BLaER1 treated with 17β-estradiol and CSF1 and Interleukin-3, amounts not matched to agents 10 nM and 100 nM (cell line): ENCODE measurements around the gene KLHL17.

Experiments
- H3K27ac ChIP-seq, 11 experiments: shearing (Covaris generic); formaldehyde crosslinking; 2 replicates each; pipeline ENCODE4 v1.8.1; 2022
- H3K27me3 ChIP-seq, 11 experiments: shearing (Covaris generic); formaldehyde crosslinking; 2 replicates each; pipeline ENCODE4 v1.8.1; 2022
- H3K36me3 ChIP-seq, 11 experiments: shearing (Covaris generic); formaldehyde crosslinking; 2 replicates each; pipeline ENCODE4 v1.8.1; 2022
- H3K4me1 ChIP-seq, 10 experiments: shearing (Covaris generic); formaldehyde crosslinking; 2 replicates each; pipeline ENCODE4 v1.8.1; 2022
- H3K4me2 ChIP-seq, 11 experiments: shearing (Covaris generic); formaldehyde crosslinking; 2 replicates each; pipeline ENCODE4 v1.8.1; 2022
- H3K4me3 ChIP-seq, 10 experiments: shearing (Covaris generic); formaldehyde crosslinking; 2 replicates each; pipeline ENCODE4 v1.8.1; 2022
- H3K9ac ChIP-seq, 11 experiments: shearing (Covaris generic); formaldehyde crosslinking; 2 replicates each; pipeline ENCODE4 v1.8.1; 2022
- H3K9me3 ChIP-seq, 11 experiments: shearing (Covaris generic); formaldehyde crosslinking; replicated peaks in 1 of 11; 2 replicates each; pipeline ENCODE4 v1.8.1; 2022
- H4K20me1 ChIP-seq, 11 experiments: shearing (Covaris generic); formaldehyde crosslinking; 2 replicates each; pipeline ENCODE4 v1.8.1; 2022
- Cebpa-rat ChIP-seq, 11 experiments: shearing (Covaris generic); IDR thresholded peaks; 2 replicates each; pipeline ENCODE4 v1.8.1; 2022

The KLHL17 gene

DNA sequence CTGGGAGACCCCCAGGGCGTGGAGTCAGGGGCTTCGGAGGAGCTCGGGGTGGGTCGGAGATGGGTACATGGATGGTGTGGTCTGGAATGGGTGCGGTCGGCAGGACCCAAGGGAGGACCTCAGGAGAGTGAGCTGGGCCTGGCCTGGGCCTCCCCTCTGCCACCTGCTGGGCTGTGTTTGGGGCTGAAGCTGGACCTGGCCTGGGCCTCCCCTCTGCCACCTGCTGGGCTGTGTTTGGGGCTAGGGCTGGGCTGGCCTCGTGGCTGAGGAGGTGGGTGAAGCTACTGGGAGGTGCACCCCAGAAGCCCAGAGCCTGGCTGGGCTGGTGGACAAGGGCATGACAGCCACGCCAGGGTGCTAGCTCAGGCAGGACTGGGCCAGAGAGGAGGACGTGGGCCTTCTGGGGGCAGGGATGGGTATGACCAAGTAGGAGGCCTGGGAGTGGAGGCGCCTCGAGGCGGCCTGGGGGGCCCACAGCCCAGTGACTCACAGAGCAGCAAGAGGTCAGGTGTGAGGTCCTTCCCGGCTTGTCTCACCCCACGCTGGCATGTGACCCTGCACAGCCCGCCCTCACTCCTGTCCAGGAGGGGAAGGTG, 22.2 kb upstream of the KLHL17 start:
- H3K9me3 ChIP-seq: no peaks in the 10 kb centered on the region
- H3K9ac ChIP-seq: peak overlapping the region in 1 of 11 experiments; percentile 9; a peak in 2 of 22 replicates
- peaks cover 80 to 90% (median 87%) of the 10 kb centered on the region in 11 experiments for H3K27me3 ChIP-seq
- H3K36me3 ChIP-seq: 0 out of 22 replicates have a peak, but pooled peaks cover 0 to under 1% (median 0%) of the 10 kb centered on the region in 11 experiments
- H3K27ac ChIP-seq: no peak overlapping the region
- H3K4me2 ChIP-seq: peak overlapping the region in 9 of 11 experiments; percentile 85 to 98 (median 92); a peak in 16 of 22 replicates
- no peak for TF ChIP-seq Cebpa-rat (IDR thresholded peaks at IDR 0.05)
- no peak overlapping the region for H3K4me3 ChIP-seq
- H3K4me1 ChIP-seq: peaks cover 32 to 78% (median 71%) of the 10 kb centered on the region in 10 experiments; a peak in 19 of 20 replicates
- peaks cover 0 to 86% (median 73%) of the 10 kb centered on the region in 11 experiments; a peak in 20 of 22 replicates for H4K20me1 ChIP-seq

DNA sequence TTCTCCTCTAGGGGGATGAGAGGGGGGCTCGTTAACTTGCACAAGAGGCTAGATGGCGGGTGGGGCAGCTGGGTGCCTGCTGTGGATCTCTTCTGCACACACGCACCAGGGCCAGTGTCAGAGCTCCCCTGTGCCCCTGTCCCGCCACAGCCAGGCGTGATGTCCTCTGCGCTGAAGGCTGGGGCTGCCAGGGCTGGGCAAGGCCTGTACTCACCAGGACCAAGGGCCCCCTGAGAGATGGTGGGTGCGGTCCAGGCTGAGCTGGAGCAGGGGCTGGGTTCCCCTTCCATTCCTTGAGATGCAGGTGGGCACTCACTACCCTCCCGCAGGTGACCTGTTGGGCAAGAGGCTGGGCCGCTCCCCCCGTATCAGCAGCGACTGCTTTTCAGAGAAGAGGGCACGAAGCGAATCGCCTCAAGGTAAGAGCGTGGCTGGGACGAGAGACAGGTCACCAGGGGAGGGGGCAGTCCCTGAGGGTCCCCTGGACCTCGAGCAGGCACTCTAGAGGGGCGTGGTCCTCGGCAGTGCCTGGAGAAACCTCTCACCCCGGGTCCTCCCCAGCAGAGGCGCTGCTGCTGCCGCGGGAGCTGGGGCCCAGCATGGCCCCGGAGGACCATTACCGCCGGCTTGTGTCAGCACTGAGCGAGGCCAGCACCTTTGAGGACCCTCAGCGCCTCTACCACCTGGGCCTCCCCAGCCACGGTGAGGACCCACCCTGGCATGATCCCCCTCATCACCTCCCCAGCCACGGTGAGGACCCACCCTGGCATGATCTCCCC, 21.5 kb upstream of the KLHL17 start:
- peaks cover 81 to 90% (median 88%) of the 10 kb centered on the region in 11 experiments for H3K27me3 ChIP-seq
- H3K27ac ChIP-seq: no peak overlapping the region
- no peaks in the 10 kb centered on the region for H3K9me3 ChIP-seq
- H3K4me3 ChIP-seq: peak overlapping the region in 1 of 10 experiments; percentile 67; a peak in 1 of 20 replicates
- peaks cover 3 to 88% (median 76%) of the 10 kb centered on the region in 11 experiments; a peak in 20 of 22 replicates for H4K20me1 ChIP-seq
- TF ChIP-seq Cebpa-rat (IDR thresholded peaks at IDR 0.05): no peak
- peaks cover 0 to 7% (median 4%) of the 10 kb centered on the region in 11 experiments; a peak in 17 of 22 replicates for H3K36me3 ChIP-seq
- H3K4me1 ChIP-seq: peaks cover 32 to 76% (median 70%) of the 10 kb centered on the region in 10 experiments; a peak in 19 of 20 replicates
- H3K4me2 ChIP-seq: peak overlapping the region in 9 of 11 experiments; percentile 85 to 98 (median 92); a peak in 19 of 22 replicates
- peak overlapping the region in 1 of 11 experiments; percentile 9; a peak in 1 of 22 replicates for H3K9ac ChIP-seq

DNA sequence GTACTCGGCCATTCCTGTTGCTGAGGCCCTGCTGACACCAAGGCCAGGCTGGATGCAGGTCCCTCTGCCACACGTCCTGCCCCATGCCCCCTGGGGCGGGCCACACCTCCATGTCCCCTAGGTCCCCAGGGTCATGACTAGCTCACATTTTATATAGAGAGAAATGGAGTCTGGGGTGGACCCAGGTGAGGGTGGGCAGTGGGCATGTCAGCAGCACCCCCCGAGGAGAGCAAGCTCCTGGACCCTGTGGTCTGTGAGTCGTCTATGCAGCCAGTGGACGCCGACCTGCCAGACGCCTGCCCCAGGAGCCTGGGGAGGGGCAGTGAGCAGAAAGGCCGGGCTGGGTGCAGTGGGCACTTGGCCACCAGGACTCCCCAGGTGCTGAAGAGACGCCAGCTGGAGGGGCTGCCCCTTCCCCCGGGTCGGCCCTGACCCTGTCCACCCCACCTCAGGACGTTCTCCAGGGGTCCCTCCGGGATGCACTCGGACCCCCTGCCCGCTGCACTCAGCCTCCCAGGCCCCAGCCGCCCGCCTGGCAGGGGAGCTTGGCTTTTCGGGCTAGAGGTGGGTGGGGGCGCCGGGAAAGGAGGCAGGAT, 20.8 kb upstream of the KLHL17 start:
- Histone ChIP-seq H3K27ac (no peak overlapping the region), H3K4me2 (peak overlapping the region; percentile 85 to 98 (median 92)), H3K9ac (peak overlapping the region in 4 of 11 experiments; percentile 37 to 64 (median 52); a peak in 5 of 22 replicates), H3K27me3 (peaks cover 88 to 97% (median 95%) of the 10 kb centered on the region in 11 experiments), H3K9me3 (no peaks in the 10 kb centered on the region), H3K4me1 (peaks cover 32 to 83% (median 73%) of the 10 kb centered on the region in 10 experiments; a peak in 19 of 20 replicates), H3K36me3 (peaks cover 2 to 14% (median 10%) of the 10 kb centered on the region in 11 experiments; a peak in 18 of 22 replicates), H4K20me1 (peaks cover 8 to 96% (median 83%) of the 10 kb centered on the region in 11 experiments; a peak in 21 of 22 replicates), H3K4me3 (peak overlapping the region; percentile 43 to 67 (median 56); a peak in 19 of 20 replicates)
- TF ChIP-seq Cebpa-rat (IDR thresholded peaks at IDR 0.05): no peak

DNA sequence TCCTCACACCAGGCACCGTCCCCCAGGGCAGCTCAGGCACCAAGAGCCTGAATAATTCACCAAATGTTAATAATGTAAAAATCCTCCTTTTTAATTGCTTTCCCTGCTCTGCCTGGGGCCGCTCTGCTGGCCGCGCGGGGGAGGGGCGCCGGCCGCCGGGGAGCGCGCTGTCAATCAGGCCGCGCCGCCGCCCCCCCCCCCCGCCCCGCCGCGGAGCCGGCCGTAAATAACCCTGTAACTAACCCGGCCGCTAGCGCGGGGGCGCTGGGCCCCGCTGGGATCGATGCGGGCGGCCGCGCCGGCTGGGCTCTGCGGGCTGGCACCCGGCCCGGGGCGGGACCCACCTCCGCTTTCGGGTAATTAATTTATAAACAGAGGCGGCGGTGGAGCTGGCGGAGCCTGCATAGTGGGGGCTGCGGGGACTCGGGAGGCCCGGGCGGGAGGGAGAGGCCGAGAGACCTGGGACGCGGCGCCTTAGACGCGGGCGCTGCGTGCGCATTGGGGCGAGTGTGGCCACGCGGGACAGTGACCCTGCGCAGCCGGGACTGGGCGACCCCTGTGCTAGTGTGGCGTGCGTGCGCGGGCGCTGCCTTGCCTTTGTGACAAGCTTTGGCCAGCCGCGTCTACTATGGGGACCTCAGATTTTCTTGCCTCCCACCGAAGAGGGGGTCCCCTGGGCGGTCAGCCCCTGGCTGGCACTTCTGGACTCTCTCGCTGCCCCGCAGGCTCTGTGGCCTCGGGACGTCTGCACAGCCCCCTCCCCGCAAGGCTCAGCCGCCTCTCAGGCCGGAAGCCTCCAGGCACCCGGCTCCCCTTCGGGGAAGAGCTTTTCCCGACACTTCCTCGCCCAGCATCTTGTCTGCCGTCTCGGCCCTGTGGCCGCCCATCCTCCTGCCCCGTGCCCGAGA, 20.0 kb upstream of the KLHL17 start:
- Histone ChIP-seq H3K9ac (peak overlapping the region in 9 of 11 experiments; percentile 22 to 64 (median 48); a peak in 15 of 22 replicates), H3K4me1 (peaks cover 32 to 86% (median 76%) of the 10 kb centered on the region in 10 experiments; a peak in 19 of 20 replicates), H4K20me1 (peaks cover 14 to 97% (median 86%) of the 10 kb centered on the region in 11 experiments; a peak in 21 of 22 replicates), H3K4me2 (peak overlapping the region; percentile 85 to 98 (median 92)), H3K36me3 (peaks cover 9 to 22% (median 18%) of the 10 kb centered on the region in 11 experiments; a peak in 19 of 22 replicates), H3K9me3 (no peaks in the 10 kb centered on the region), H3K27me3 (peaks cover 82 to 98% (median 93%) of the 10 kb centered on the region in 11 experiments), H3K27ac (no peak overlapping the region), H3K4me3 (peak overlapping the region; percentile 43 to 67 (median 56))
- no peak for TF ChIP-seq Cebpa-rat (IDR thresholded peaks at IDR 0.05)

DNA sequence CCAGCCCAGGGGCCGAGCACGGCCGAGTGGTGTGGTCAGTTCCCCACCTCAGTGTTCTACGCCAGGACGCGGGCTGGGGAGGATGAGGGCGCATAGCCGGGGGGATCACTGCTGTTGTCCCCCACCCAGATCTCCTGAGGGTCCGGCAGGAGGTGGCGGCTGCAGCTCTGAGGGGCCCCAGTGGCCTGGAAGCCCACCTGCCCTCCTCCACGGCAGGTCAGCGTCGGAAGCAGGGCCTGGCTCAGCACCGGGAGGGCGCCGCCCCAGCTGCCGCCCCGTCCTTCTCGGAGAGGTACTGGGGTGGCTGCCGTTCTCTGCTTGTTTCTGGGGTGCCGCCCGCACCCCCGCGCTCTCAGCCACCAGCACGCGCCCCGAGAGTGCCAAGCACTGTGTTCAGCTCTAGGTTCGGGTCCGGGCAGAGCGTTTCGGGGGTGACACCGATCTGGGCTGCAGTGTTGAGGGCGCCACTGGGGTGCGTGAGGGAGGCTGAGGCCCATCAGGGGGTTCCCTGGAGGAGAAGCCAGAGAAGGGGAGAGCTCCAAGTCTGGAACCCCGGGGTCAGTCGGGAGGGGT, 19.3 kb upstream of the KLHL17 start:
- H4K20me1 ChIP-seq: peaks cover 14 to 97% (median 86%) of the 10 kb centered on the region in 11 experiments; a peak in 21 of 22 replicates
- peaks cover 17 to 29% (median 25%) of the 10 kb centered on the region in 11 experiments for H3K36me3 ChIP-seq
- peaks cover 75 to 97% (median 85%) of the 10 kb centered on the region in 11 experiments for H3K27me3 ChIP-seq
- peak overlapping the region; percentile 43 to 67 (median 56) for H3K4me3 ChIP-seq
- no peak for TF ChIP-seq Cebpa-rat (IDR thresholded peaks at IDR 0.05)
- peaks cover 32 to 86% (median 76%) of the 10 kb centered on the region in 10 experiments; a peak in 19 of 20 replicates for H3K4me1 ChIP-seq
- peak overlapping the region; percentile 3 to 62 (median 38); a peak in 14 of 22 replicates for H3K9ac ChIP-seq
- H3K4me2 ChIP-seq: peak overlapping the region; percentile 85 to 98 (median 92)
- no peaks in the 10 kb centered on the region for H3K9me3 ChIP-seq
- H3K27ac ChIP-seq: no peak overlapping the region; a peak in 1 of 22 replicates

DNA sequence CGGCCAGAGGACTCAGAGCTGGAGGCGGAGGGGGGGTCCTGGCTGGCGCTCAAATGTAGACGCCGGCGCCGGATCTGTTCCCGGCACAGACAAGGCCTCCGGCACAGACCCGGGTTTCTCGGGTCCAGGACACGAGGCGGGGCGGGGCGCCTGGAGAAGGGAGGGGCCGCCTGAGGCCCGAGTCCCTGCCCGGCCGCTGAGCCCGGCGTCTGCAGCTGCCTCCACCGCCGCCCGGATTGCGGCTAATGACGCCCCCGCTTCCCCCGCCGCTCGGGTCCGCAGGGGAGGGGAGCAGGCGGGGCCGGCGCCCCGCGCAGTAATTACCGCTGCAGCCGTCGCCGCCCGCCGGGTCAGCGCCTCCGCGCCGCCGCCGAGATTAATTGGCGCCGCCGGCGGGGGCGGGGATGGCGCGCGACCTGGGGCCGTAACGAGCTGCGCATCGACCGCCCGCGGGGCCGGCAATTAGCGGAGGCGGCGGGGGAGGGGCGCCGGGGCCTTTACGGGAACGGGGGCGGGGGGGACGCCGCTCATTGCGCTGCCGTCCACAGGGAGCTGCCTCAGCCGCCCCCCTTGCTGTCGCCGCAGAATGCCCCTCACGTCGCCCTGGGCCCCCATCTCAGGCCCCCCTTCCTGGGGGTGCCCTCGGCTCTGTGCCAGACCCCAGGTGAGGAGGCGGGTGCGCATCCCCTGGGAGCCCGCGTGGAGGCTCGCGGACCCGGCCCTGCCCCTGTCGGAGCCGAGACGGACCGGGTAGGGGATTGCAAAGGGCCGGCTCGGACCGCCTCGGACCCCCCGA, 18.6 kb upstream of the KLHL17 start:
- Histone ChIP-seq H4K20me1 (peaks cover 14 to 97% (median 91%) of the 10 kb centered on the region in 11 experiments; a peak in 21 of 22 replicates), H3K27me3 (peaks cover 68 to 93% (median 79%) of the 10 kb centered on the region in 11 experiments), H3K4me3 (peak overlapping the region; percentile 43 to 67 (median 56)), H3K36me3 (peaks cover 23 to 36% (median 32%) of the 10 kb centered on the region in 11 experiments), H3K9me3 (no peaks in the 10 kb centered on the region), H3K4me2 (peak overlapping the region; percentile 85 to 98 (median 92)), H3K9ac (peak overlapping the region in 10 of 11 experiments; percentile 3 to 62 (median 45); a peak in 12 of 22 replicates), H3K4me1 (peaks cover 32 to 82% (median 75%) of the 10 kb centered on the region in 10 experiments; a peak in 19 of 20 replicates), H3K27ac (no peak overlapping the region)
- no peak for TF ChIP-seq Cebpa-rat (IDR thresholded peaks at IDR 0.05)
